ENCODE data around the gene ATP5IF1. TPM values are rescaled to one million over a fixed set of nuclear protein-coding genes. Genes with fewer than 3 reads are reported as not detected.

ATP5IF1 gene
- total and polyA plus RNA-seq, 9 of the 15 experiments (the other 6 are each of a cell fraction or from before 2014, with no cell fraction given): 292 to 1,422 (median 388) TPM

GRCh38 chr1:28259934-28260802 lies 24.2 kb downstream of the ATP5IF1 start (continued):
- TF ChIP-seq KDM1A (IDR thresholded peaks at IDR 0.05) (peak in 1 of 2 experiments; percentile 96; a peak in 2 of 4 replicates), ZNF592 (IDR thresholded peaks at IDR 0.05) (no peak), ZNF431 (CRISPR knock-in tag; IDR thresholded peaks at IDR 0.05) (0 out of 2 replicates have a peak, but pooled peaks have one; percentile 34), CEBPG (CRISPR knock-in tag; IDR thresholded peaks at IDR 0.05) (peak; percentile 76), CEBPG (tag; conservative IDR thresholded peaks at IDR 0.05 in 1 of 2, IDR thresholded peaks at IDR 0.05 in 1 of 2) (peak in 1 of 2 experiments; percentile 61; a peak in 2 of 4 replicates), ZNF12 (CRISPR knock-in tag; IDR thresholded peaks at IDR 0.05) (no peak), ERF (CRISPR knock-in tag; IDR thresholded peaks at IDR 0.05) (0 out of 2 replicates have a peak, but pooled peaks have one; percentile 10), ZNF232 (CRISPR knock-in tag; IDR thresholded peaks at IDR 0.05) (no peak), SUPT5H (IDR thresholded peaks at IDR 0.05) (no peak), MITF (IDR thresholded peaks at IDR 0.05) (no peak), MEIS2 (IDR thresholded peaks at IDR 0.05; ENCODE audit: partially characterized antibody) (no peak), NR2C2 (CRISPR knock-in tag; IDR thresholded peaks at IDR 0.05) (peak; percentile 18; the same call in 1 of the 2 replicates), NR2C2 (tag; IDR thresholded peaks at IDR 0.05) (no peak), RBFOX2 (IDR thresholded peaks at IDR 0.05; ENCODE audit: low read depth, low read length) (peak; percentile 81), RERE (CRISPR knock-in tag; IDR thresholded peaks at IDR 0.05; ENCODE audit: borderline replicate concordance) (0 out of 2 replicates have a peak, but pooled peaks have one; percentile 5), CXXC5 (CRISPR knock-in tag; IDR thresholded peaks at IDR 0.05) (no peak), HNRNPL (IDR thresholded peaks at IDR 0.05; ENCODE audit: low read depth, low read length) (no peak)

Measured in K562 (cell line).